ENCODE measurements around the gene AGAP5. TPM values are rescaled to one million over a fixed set of nuclear protein-coding genes. Genes with fewer than 3 reads are reported as not detected.
A peak's percentile ranks its signal among the peaks of the same experiment; 100 is the strongest.

Gene AGAP5
- total and polyA plus RNA-seq, 2 of the 13 experiments (the other 11 are each of a cell fraction or from before 2014, with no cell fraction given) = 5.3 to 7.9 TPM

- TF ChIP-seq DZIP1 (CRISPR knock-in tag; IDR thresholded peaks at IDR 0.05) = no peak
- peak; percentile 42; the same call in 1 of the 2 replicates for TF ChIP-seq GFI1 (CRISPR knock-in tag; IDR thresholded peaks at IDR 0.05; ENCODE audit: borderline replicate concordance)
- no peak for TF ChIP-seq TBP (CRISPR knock-in tag; IDR thresholded peaks at IDR 0.05)
- TF ChIP-seq CREBL2 (CRISPR knock-in tag; IDR thresholded peaks at IDR 0.05; ENCODE audit: borderline replicate concordance) = no peak
- TF ChIP-seq ZNF501 (CRISPR knock-in tag; IDR thresholded peaks at IDR 0.05) = peak; percentile 95
- no peak for TF ChIP-seq KDM1A (CRISPR knock-in tag; IDR thresholded peaks at IDR 0.05)
- 0 out of 2 replicates have a peak, but pooled peaks have one; percentile 26 for TF ChIP-seq SSRP1 (CRISPR knock-in tag; IDR thresholded peaks at IDR 0.05)
- no peak for TF ChIP-seq MYPOP (CRISPR knock-in tag; IDR thresholded peaks at IDR 0.05)
- TF ChIP-seq SIX4 (CRISPR knock-in tag; IDR thresholded peaks at IDR 0.05) = no peak; the same call in 1 of the 2 replicates
- peak; percentile 67; the same call in 1 of the 2 replicates for TF ChIP-seq KDM5B (CRISPR knock-in tag; IDR thresholded peaks at IDR 0.05; ENCODE audit: borderline replicate concordance)
- peak; percentile 41 for TF ChIP-seq ZIK1 (CRISPR knock-in tag; IDR thresholded peaks at IDR 0.05; ENCODE audit: borderline replicate concordance, low read depth)
- no peak for TF ChIP-seq SP140L (CRISPR knock-in tag; IDR thresholded peaks at IDR 0.05; ENCODE audit: borderline replicate concordance)
Observed at GRCh38 chr10:73743905-73744663, 46.2 kb upstream of the AGAP5 start, which contains the start of gene SEC24C (continued).

Measured in HepG2 (cell line).